Vein endothelial cell (primary cell): ENCODE measurements around the gene COL6A6. TPM values are rescaled to one million over a fixed set of nuclear protein-coding genes. Genes with fewer than 3 reads are reported as not detected.

Experiments used
- total RNA-seq: library from RNA; depleted of rRNA; stranded (reverse); fragments of >200 nt; gene quantifications from 2 replicates; pipeline ENCODE4 v1.2.3, GENCODE V29; 2012

COL6A6 gene, protein sequence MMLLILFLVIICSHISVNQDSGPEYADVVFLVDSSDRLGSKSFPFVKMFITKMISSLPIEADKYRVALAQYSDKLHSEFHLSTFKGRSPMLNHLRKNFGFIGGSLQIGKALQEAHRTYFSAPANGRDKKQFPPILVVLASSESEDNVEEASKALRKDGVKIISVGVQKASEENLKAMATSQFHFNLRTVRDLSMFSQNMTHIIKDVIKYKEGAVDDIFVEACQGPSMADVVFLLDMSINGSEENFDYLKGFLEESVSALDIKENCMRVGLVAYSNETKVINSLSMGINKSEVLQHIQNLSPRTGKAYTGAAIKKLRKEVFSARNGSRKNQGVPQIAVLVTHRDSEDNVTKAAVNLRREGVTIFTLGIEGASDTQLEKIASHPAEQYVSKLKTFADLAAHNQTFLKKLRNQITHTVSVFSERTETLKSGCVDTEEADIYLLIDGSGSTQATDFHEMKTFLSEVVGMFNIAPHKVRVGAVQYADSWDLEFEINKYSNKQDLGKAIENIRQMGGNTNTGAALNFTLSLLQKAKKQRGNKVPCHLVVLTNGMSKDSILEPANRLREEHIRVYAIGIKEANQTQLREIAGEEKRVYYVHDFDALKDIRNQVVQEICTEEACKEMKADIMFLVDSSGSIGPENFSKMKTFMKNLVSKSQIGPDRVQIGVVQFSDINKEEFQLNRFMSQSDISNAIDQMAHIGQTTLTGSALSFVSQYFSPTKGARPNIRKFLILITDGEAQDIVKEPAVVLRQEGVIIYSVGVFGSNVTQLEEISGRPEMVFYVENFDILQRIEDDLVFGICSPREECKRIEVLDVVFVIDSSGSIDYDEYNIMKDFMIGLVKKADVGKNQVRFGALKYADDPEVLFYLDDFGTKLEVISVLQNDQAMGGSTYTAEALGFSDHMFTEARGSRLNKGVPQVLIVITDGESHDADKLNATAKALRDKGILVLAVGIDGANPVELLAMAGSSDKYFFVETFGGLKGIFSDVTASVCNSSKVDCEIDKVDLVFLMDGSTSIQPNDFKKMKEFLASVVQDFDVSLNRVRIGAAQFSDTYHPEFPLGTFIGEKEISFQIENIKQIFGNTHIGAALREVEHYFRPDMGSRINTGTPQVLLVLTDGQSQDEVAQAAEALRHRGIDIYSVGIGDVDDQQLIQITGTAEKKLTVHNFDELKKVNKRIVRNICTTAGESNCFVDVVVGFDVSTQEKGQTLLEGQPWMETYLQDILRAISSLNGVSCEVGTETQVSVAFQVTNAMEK (N-terminal part only)
- under 0.01 TPM in 1 of 2 replicates, not detected in the other for total RNA-seq

DNA sequence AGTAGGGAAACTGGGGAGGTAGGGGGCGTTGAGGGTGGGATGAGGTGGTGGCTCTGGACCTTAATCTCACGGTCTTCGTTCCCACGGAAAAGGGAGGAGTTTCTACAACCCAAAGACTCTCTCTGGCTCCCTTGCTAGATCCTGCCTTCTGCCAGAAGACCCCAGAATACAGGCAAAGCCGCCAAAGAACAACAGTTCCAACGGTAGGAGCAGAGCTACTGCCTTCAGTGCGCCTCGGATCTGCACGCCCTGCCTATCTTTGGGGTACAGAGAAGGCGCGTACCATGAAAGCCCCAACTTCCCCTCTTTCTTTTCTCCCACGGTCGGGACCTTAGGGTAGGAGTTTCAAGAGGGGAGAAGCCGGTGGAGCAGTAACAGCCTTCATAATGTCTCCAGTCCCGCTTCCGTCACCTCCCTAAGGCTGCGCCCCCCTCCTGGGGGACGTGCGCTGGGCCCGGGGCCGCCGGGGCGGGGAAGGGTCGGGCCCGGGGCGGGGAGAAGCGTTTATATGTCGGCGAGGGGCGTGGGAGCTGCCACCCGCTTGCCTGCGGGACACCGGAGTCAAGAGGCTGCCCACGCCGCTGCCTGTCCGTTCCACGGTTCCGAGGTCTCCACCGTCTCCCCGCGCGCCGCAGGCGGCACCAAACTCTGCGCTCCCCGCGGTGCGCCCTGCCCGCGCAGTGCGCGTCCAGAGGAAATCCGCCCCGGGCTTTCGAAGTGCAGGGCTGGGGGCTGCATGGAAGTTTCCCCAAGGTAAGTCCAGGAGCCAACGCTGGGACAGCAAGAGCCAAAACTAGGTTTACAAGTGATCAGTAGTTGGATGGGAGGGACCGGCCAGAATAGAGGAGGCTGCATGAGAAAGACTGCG is at the start of gene COL6A6:
TSS of gene COL6A6 (plus strand) at position 533 of the 868 bp plus-strand sequence. CDS start 43,188 bp downstream, outside the sequence.

Other genes starting within 250 kb of the COL6A6 start
- gene COL6A5, start 171.5 kb upstream of the COL6A6 start, total RNA-seq, result not detected in 2 replicates
- 32.0 and 35.8 TPM in 2 replicates for gene PIK3R4, start 229.7 kb downstream of the COL6A6 start, total RNA-seq